ENCODE measurements around the gene OTULIN.

DNA sequence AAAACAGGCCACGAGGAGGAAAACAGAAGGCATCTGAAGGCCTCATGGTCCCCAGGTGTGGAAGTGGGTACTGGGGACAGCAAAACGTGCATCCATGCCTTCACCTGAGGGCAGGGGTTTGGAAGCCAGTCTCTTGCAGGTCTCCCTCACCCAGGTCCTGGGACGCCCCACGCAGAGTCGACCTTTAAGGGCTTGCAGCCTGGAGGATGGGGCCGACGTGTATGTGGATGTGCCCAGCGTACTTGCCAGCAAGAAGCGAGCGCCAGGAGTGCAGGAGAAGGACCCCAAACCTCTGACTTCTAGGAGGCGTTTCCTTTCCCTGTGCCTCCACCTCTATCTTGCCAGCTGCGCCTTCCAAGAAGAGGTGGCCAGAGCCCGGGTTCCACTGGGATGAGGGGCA lies 65.9 kb downstream of the OTULIN start:
- TF ChIP-seq, protein P1, sequence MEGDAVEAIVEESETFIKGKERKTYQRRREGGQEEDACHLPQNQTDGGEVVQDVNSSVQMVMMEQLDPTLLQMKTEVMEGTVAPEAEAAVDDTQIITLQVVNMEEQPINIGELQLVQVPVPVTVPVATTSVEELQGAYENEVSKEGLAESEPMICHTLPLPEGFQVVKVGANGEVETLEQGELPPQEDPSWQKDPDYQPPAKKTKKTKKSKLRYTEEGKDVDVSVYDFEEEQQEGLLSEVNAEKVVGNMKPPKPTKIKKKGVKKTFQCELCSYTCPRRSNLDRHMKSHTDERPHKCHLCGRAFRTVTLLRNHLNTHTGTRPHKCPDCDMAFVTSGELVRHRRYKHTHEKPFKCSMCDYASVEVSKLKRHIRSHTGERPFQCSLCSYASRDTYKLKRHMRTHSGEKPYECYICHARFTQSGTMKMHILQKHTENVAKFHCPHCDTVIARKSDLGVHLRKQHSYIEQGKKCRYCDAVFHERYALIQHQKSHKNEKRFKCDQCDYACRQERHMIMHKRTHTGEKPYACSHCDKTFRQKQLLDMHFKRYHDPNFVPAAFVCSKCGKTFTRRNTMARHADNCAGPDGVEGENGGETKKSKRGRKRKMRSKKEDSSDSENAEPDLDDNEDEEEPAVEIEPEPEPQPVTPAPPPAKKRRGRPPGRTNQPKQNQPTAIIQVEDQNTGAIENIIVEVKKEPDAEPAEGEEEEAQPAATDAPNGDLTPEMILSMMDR (IDR thresholded peaks at IDR 0.05): no peak
- TF ChIP-seq ZFX (IDR thresholded peaks at IDR 0.05; ENCODE audit: borderline replicate concordance): no peak

All from 22Rv1 (cell line).